Measurements from ENCODE around the gene LONP2. TPM values are rescaled to one million over a fixed set of nuclear protein-coding genes. Genes with fewer than 3 reads are reported as not detected.

The LONP2 gene
- polyA plus RNA-seq, 1 donor from 2014 or later: 38.6 TPM

- no peaks in the 10 kb centered on the region for H3K27me3 ChIP-seq (ENCODE audit: insufficient read depth, low read depth, low read length)
- H3K9ac ChIP-seq (ENCODE audit: low read length): peak within 1 kb of the TSS; percentile 94
- no peaks in the 10 kb centered on the region for H3K9me3 ChIP-seq (ENCODE audit: low read length)
- no peaks in the 10 kb centered on the region for H4K20me1 ChIP-seq (ENCODE audit: insufficient read depth)
- H3K9me2 ChIP-seq (ENCODE audit: insufficient read depth, low read length): no peaks in the 10 kb centered on the region
- H3K79me2 ChIP-seq (replicated peaks; ENCODE audit: insufficient read depth, low read length): peaks cover 39% of the 10 kb centered on the region
- peak within 1 kb of the TSS; percentile 44 for H2AFZ ChIP-seq (ENCODE audit: low read depth, low read length)
- TF ChIP-seq SMC3 (conservative IDR thresholded peaks at IDR 0.05; ENCODE audit: poor library complexity): peak; percentile 37
- TF ChIP-seq RAD21 (conservative IDR thresholded peaks at IDR 0.05): peak; percentile 47
- peak; percentile 76 for TF ChIP-seq REST (IDR thresholded peaks at IDR 0.05; ENCODE audit: borderline replicate concordance)
- TF ChIP-seq EP300 (conservative IDR thresholded peaks at IDR 0.05; ENCODE audit: poor library complexity, severe bottlenecking): peak; percentile 68
- TF ChIP-seq EZH2 (IDR thresholded peaks at IDR 0.05; ENCODE audit: borderline replicate concordance, insufficient read depth, low read length, poor library complexity, severe bottlenecking): no peak
- TF ChIP-seq CTCF (IDR thresholded peaks at IDR 0.05; ENCODE audit: poor library complexity, severe bottlenecking): peak; percentile 44
- peak; percentile 86 for TF ChIP-seq TAF1 (IDR thresholded peaks at IDR 0.05; ENCODE audit: low read depth)
- TF ChIP-seq MXI1 (conservative IDR thresholded peaks at IDR 0.05; ENCODE audit: poor library complexity, severe bottlenecking): peak; percentile 90
- TF ChIP-seq POLR2AphosphoS5 (IDR thresholded peaks at IDR 0.05): peak; percentile 92
- peak within 1 kb of the TSS; percentile 87 for H3K4me2 ChIP-seq (ENCODE audit: low read length)
- H3K36me3 ChIP-seq (ENCODE audit: insufficient read depth, low read length): no peaks in the 10 kb centered on the region
- H3K4me3 ChIP-seq (ENCODE audit: low read length): peak within 1 kb of the TSS; percentile 93
- H3F3A ChIP-seq (ENCODE audit: insufficient read depth, low read length, poor library complexity, severe bottlenecking): no peaks in the 10 kb centered on the region
- H3K27ac ChIP-seq (ENCODE audit: low read length): peak within 1 kb of the TSS; percentile 91
Observed at GRCh38 chr16:48385253-48386150, 141.4 kb downstream of the LONP2 start, which contains the start of gene SIAH1. SIAH1 (minus strand) TSS chr16:48385413; CDS start chr16:48362428, 22,985 bp downstream.

GRCh38 chr16:48386559-48387312 is 142.6 kb downstream of the LONP2 start:
- H3K4me3 ChIP-seq (ENCODE audit: low read length): no peak overlapping the region
- H3K79me2 ChIP-seq (replicated peaks; ENCODE audit: insufficient read depth, low read length): peaks cover 27% of the 10 kb centered on the region
- no peaks in the 10 kb centered on the region for H4K20me1 ChIP-seq (ENCODE audit: insufficient read depth)
- H2AFZ ChIP-seq (ENCODE audit: low read depth, low read length): no peak overlapping the region
- no peaks in the 10 kb centered on the region for H3K27me3 ChIP-seq (ENCODE audit: insufficient read depth, low read depth, low read length)
- no peaks in the 10 kb centered on the region for H3K9me2 ChIP-seq (ENCODE audit: insufficient read depth, low read length)
- no peak overlapping the region for H3K9ac ChIP-seq (ENCODE audit: low read length)
- no peak overlapping the region for H3K27ac ChIP-seq (ENCODE audit: low read length)
- no peaks in the 10 kb centered on the region for H3K36me3 ChIP-seq (ENCODE audit: insufficient read depth, low read length)
- TF ChIP-seq CTCF (IDR thresholded peaks at IDR 0.05; ENCODE audit: poor library complexity, severe bottlenecking) (no peak), EP300 (conservative IDR thresholded peaks at IDR 0.05; ENCODE audit: poor library complexity, severe bottlenecking) (no peak), RAD21 (conservative IDR thresholded peaks at IDR 0.05) (no peak), SMC3 (conservative IDR thresholded peaks at IDR 0.05; ENCODE audit: poor library complexity) (no peak), TAF1 (IDR thresholded peaks at IDR 0.05; ENCODE audit: low read depth) (no peak)
- H3K9me3 ChIP-seq (ENCODE audit: low read length): no peaks in the 10 kb centered on the region
- H3K4me2 ChIP-seq (ENCODE audit: low read length): no peak overlapping the region
- H3F3A ChIP-seq (ENCODE audit: insufficient read depth, low read length, poor library complexity, severe bottlenecking): no peaks in the 10 kb centered on the region

Measured in neural cell (in vitro differentiated cells).